D721Med (cell line): ENCODE results near the gene NGF.

Experiments used
- DNase-seq: peaks from one replicate; pipeline ENCODE4 v3.0.0; 2011; ENCODE audit warnings: low spot score; ENCODE audit not compliant: insufficient read length
- FAIRE-seq: peaks from 2 replicates; lab custom pipeline; 2011; peaks lifted over from hg19 to GRCh38; lab: Jason Lieb, UNC
- CTCF ChIP-seq: IDR thresholded peaks from 2 replicates; pipeline ENCODE4 v1.5.1; 2012; ENCODE audit warnings: mild to moderate bottlenecking, control low read depth; ENCODE audit not compliant: insufficient read depth; ENCODE audit errors: missing control alignments

Gene NGF

GRCh38 chr1:115274467-115274866, 63.6 kb downstream of the NGF start:
- no peak for TF ChIP-seq CTCF
- FAIRE-seq (no peak), DNase-seq (no peak)

- DNase-seq, result no peak
- FAIRE-seq, result no peak
- TF ChIP-seq CTCF, result no peak
Measured at GRCh38 chr1:115266729-115267421, 71.2 kb downstream of the NGF start.

- DNase-seq (no peak), FAIRE-seq (no peak)
- TF ChIP-seq CTCF, result no peak
Measured at GRCh38 chr1:115265099-115265498, 73.0 kb downstream of the NGF start.

- TF ChIP-seq CTCF, result no peak
- DNase-seq (no peak), FAIRE-seq (no peak)
Measured at GRCh38 chr1:115262886-115263285, 75.2 kb downstream of the NGF start.

GRCh38 chr1:115261496-115261895, 76.6 kb downstream of the NGF start:
- TF ChIP-seq CTCF, result no peak
- no peak for FAIRE-seq
- no peak for DNase-seq

GRCh38 chr1:115258302-115258866, 79.7 kb downstream of the NGF start:
- DNase-seq, result no peak
- FAIRE-seq, result no peak
- no peak for TF ChIP-seq CTCF

GRCh38 chr1:115257591-115257990, 80.5 kb downstream of the NGF start:
- TF ChIP-seq CTCF, result no peak
- FAIRE-seq (no peak), DNase-seq (no peak)
